Activated B cell treated with CpG ODN at 0.5 μM for 24 hours (primary cell): ENCODE results near the gene KRIT1. TPM values are rescaled to one million over a fixed set of nuclear protein-coding genes. Genes with fewer than 3 reads are reported as not detected.

Experiments used
- ATAC-seq: fragments of 200-7000 bp; cut with Tn5 transposase; one replicate; pipeline ENCODE4 v1.10.0; 2021; ENCODE audit warnings: low read depth, mild to moderate bottlenecking, moderate library complexity
- CTCF ChIA-PET: fragments of 350-600 bp; sonication (Branson Sonifier 250); formaldehyde crosslinking; loops from one replicate; lab custom pipeline; 2021; ENCODE audit warnings: antibody characterized with exemption; lab: Charles Lee
- POLR2A ChIA-PET: fragments of 350-600 bp; sonication (Branson Sonifier 250); formaldehyde crosslinking; loops from one replicate; lab custom pipeline; 2021; ENCODE audit warnings: antibody characterized with exemption; lab: Charles Lee
- DNase-seq: peaks from one replicate; pipeline ENCODE4 v3.0.0; 2022
- H3K27ac Mint-ChIP-seq: one replicate; pipeline ENCODE4 v1.8.0; 2020; ENCODE audit warnings: mixed read lengths
- H3K27me3 Mint-ChIP-seq: one replicate; pipeline ENCODE4 v1.8.0; 2021; ENCODE audit warnings: mixed read lengths
- H3K36me3 Mint-ChIP-seq: one replicate; pipeline ENCODE4 v1.8.0; 2021; ENCODE audit warnings: low read depth, mixed read lengths
- H3K4me1 Mint-ChIP-seq: one replicate; pipeline ENCODE4 v1.8.0; 2021; ENCODE audit warnings: mixed read lengths
- H3K4me3 Mint-ChIP-seq: one replicate; pipeline ENCODE4 v1.8.0; 2020; ENCODE audit warnings: mild to moderate bottlenecking, mixed read lengths
- H3K9me3 Mint-ChIP-seq: one replicate; pipeline ENCODE4 v1.8.0; 2020; ENCODE audit warnings: mixed read lengths
- intact Hi-C: fragments of 100-400 bp; cut with micrococcal nuclease; formaldehyde crosslinking; loops from one replicate; pipeline ENCODE4 v1.15.1; 2024
- total RNA-seq: library from RNA; stranded (reverse); gene quantifications from 2 replicates; pipeline ENCODE4 v1.2.3, GENCODE V29; 2022
- TF ChIP-seq, protein P1 (sequence below): fragments of 200-600 bp; IDR thresholded peaks from one replicate; pipeline ENCODE4 v1.8.0; 2022; ENCODE audit warnings: antibody characterized with exemption, mild to moderate bottlenecking

Gene KRIT1
- total RNA-seq, 1 donor from 2014 or later, result 61.1 TPM

DNA sequence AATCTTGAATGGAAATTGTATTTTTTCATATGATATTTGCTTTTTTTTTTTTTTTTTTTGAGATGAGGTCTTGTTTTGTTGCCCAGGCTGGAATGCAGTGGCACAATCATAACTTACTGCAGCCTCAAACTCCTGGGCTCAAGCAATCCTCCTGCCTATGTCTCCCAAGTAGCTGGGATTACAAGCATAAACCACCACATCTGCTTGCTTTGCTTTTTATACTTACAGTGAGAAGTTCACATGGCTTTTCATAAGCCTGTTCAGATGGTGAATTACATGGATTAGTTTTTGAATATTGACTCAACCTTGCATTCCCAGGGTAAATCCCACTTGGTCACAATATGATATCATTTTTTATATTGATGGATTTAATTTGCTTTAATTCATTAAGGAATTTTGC is 88.7 kb downstream of the KRIT1 start:
- Mint-ChIP-seq H3K27me3 (peaks cover 6% of the 10 kb centered on the region), H3K4me1 (no peaks in the 10 kb centered on the region), H3K27ac (no peak overlapping the region), H3K4me3 (no peak overlapping the region), H3K9me3 (no peaks in the 10 kb centered on the region), H3K36me3 (no peaks in the 10 kb centered on the region)
- no peak for DNase-seq
- ChIA-PET CTCF (no interaction called here), POLR2A (interaction anchor here (0.6 kb wide), 1 partner anchor 25 kb away, joined by 3 read pairs; no protein-coding TSS in a partner anchor)
- no peak for ATAC-seq
- intact Hi-C loops, result no loop called here
- TF ChIP-seq, protein P1, sequence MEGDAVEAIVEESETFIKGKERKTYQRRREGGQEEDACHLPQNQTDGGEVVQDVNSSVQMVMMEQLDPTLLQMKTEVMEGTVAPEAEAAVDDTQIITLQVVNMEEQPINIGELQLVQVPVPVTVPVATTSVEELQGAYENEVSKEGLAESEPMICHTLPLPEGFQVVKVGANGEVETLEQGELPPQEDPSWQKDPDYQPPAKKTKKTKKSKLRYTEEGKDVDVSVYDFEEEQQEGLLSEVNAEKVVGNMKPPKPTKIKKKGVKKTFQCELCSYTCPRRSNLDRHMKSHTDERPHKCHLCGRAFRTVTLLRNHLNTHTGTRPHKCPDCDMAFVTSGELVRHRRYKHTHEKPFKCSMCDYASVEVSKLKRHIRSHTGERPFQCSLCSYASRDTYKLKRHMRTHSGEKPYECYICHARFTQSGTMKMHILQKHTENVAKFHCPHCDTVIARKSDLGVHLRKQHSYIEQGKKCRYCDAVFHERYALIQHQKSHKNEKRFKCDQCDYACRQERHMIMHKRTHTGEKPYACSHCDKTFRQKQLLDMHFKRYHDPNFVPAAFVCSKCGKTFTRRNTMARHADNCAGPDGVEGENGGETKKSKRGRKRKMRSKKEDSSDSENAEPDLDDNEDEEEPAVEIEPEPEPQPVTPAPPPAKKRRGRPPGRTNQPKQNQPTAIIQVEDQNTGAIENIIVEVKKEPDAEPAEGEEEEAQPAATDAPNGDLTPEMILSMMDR, result no peak

GRCh38 chr7:92155108-92155739 is 90.5 kb downstream of the KRIT1 start:
- Mint-ChIP-seq H3K27ac (no peak overlapping the region), H3K36me3 (no peaks in the 10 kb centered on the region), H3K4me1 (no peaks in the 10 kb centered on the region), H3K9me3 (no peaks in the 10 kb centered on the region), H3K27me3 (no peaks in the 10 kb centered on the region), H3K4me3 (no peak overlapping the region)
- no peak for ATAC-seq
- intact Hi-C loops, result no loop called here
- DNase-seq, result no peak
- ChIA-PET POLR2A (no interaction called here), CTCF (no interaction called here)
- TF ChIP-seq, protein P1, result no peak

GRCh38 chr7:92150450-92151017 is 95.2 kb downstream of the KRIT1 start:
- intact Hi-C loops, result no loop called here
- Mint-ChIP-seq H3K27me3 (no peaks in the 10 kb centered on the region), H3K4me3 (no peak overlapping the region), H3K9me3 (no peaks in the 10 kb centered on the region), H3K27ac (no peak overlapping the region), H3K4me1 (no peaks in the 10 kb centered on the region), H3K36me3 (no peaks in the 10 kb centered on the region)
- no peak for ATAC-seq
- ChIA-PET CTCF (no interaction called here), POLR2A (no interaction called here)
- DNase-seq, result no peak
- TF ChIP-seq, protein P1, result no peak

DNA sequence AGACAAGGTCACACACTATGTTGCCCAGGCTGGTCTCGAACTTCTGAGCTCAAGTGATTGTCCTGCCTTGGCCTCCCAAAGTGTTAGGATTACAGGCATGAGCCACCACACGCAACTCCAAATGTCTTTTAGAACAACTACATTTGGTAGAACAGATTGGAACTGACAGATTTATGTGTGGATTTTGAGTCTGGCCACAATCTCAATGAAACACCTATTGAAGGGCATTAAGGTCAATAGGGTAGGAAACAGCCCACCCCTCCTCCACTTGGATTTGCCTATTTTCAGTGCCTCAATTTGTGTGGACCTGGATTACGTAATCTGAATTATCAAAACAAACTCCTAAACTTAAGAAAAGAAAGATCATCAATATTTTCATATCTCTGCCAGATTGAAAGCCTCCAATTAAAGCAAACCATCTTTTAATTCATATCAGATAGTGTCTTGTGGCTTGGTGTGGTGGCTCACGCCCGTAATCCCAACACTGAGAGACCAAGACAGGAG is 95.9 kb downstream of the KRIT1 start:
- no peak overlapping the region for H3K27ac Mint-ChIP-seq
- CTCF ChIA-PET, result no interaction called here
- intact Hi-C loops, result no loop called here
- no peaks in the 10 kb centered on the region for H3K36me3 Mint-ChIP-seq
- ATAC-seq (no peak), DNase-seq (no peak)
- H3K27me3 Mint-ChIP-seq, result no peaks in the 10 kb centered on the region
- H3K4me1 Mint-ChIP-seq, result no peaks in the 10 kb centered on the region
- no peaks in the 10 kb centered on the region for H3K9me3 Mint-ChIP-seq
- H3K4me3 Mint-ChIP-seq, result no peak overlapping the region
- POLR2A ChIA-PET, result no interaction called here
- TF ChIP-seq, protein P1, result no peak

Other genes starting within 250 kb of the KRIT1 start
- gene CYP51A1, start 111.4 kb downstream of the KRIT1 start, total RNA-seq, result 90.9 and 92.8 TPM in 2 replicates
- gene LRRD1, start 66.8 kb downstream of the KRIT1 start, total RNA-seq, result not detected in 2 replicates
- gene ANKIB1, start 60 bp upstream of the KRIT1 start, total RNA-seq, result 42.5 and 50.6 TPM in 2 replicates
- 30.6 and 36.2 TPM in 2 replicates for gene GATAD1, start 201.6 kb upstream of the KRIT1 start, total RNA-seq
- gene ERVW-1, start 232.0 kb upstream of the KRIT1 start, total RNA-seq, result not detected in 2 replicates